Sigmoid colon (tissue), 4 donors: ENCODE measurements around the gene DND1.
A peak's percentile ranks its signal among the peaks of the same experiment; 100 is the strongest.

ENCODE experiments used
- EP300 ChIP-seq, 4 donors: sonication (generic); formaldehyde crosslinking; IDR thresholded peaks; one replicate each; pipeline ENCODE4 v1.6.1; 2017; ENCODE audit warnings: antibody characterized with exemption in 4 of 4
- POLR2A ChIP-seq, 2 donors: fragments of 450-650 bp; IDR thresholded peaks; one replicate each; pipeline ENCODE4 v1.6.1; 2016; ENCODE audit warnings: antibody characterized with exemption in 2 of 2, mild to moderate bottlenecking in 2 of 2, moderate library complexity in 2 of 2
- TF ChIP-seq, protein P1 (sequence below), 4 experiments: fragments of 450-650 bp in 3 of 4; fragments of 200-600 bp in 1 of 4; IDR thresholded peaks; one replicate each; pipeline ENCODE4 v1.5.1; 2016 to 2019; ENCODE audit warnings: antibody characterized with exemption in 4 of 4, mild to moderate bottlenecking in 3 of 4, moderate library complexity in 2 of 4

DNA sequence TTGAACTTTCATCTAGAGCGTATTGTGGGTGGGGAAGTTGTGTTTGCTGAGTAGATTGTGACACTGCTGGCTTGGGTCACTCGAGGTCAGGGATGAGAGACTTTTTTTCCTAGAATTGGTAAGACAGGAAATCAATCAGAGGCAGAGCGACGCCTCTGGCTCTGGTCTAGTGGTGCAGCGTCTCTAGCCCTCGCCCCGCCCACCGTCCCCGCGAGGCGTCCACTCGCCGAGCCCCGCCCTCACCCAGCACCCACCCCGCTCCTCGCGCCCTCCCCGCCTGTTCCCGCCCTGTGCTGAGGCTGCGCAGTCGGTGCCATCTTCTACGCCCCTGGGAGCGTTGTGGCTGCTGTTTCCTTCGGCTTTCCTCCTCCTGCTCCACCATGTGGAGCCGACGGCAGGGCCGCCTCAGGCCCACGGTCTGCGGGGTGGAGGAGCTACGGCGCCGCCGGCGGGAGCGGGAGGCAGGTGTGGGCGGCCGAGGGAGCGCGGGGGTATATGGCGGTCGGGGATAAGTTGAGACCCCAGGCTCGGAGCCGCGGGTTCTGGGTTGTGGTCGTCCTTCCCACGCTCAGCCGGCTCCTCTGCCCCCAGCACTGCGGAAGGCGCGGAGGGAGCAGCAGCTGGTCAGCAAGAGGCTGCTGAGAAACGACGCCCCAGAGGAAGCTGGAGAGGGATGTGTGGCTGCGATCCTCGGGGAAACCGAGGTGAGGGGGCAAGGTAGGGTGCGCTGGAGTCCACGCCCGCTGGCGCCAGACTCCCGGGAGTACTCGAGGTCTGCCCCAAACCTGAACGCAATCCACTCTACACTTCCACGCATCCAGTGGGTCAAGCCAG, 34.0 kb downstream of the DND1 start, which contains the start of gene TMCO6:
- TF ChIP-seq POLR2A (IDR thresholded peaks at IDR 0.05) (peak; percentile 21 to 59), EP300 (IDR thresholded peaks at IDR 0.05) (peak in 1 of 4 donors; percentile 17)
- TF ChIP-seq, protein P1, sequence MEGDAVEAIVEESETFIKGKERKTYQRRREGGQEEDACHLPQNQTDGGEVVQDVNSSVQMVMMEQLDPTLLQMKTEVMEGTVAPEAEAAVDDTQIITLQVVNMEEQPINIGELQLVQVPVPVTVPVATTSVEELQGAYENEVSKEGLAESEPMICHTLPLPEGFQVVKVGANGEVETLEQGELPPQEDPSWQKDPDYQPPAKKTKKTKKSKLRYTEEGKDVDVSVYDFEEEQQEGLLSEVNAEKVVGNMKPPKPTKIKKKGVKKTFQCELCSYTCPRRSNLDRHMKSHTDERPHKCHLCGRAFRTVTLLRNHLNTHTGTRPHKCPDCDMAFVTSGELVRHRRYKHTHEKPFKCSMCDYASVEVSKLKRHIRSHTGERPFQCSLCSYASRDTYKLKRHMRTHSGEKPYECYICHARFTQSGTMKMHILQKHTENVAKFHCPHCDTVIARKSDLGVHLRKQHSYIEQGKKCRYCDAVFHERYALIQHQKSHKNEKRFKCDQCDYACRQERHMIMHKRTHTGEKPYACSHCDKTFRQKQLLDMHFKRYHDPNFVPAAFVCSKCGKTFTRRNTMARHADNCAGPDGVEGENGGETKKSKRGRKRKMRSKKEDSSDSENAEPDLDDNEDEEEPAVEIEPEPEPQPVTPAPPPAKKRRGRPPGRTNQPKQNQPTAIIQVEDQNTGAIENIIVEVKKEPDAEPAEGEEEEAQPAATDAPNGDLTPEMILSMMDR (IDR thresholded peaks at IDR 0.05), result peak; percentile 32 to 63 (median 59)
